Frontal cortex (tissue), 4 donors: ENCODE measurements around the gene CNTN4. TPM values are rescaled to one million over a fixed set of nuclear protein-coding genes. Genes with fewer than 3 reads are reported as not detected.

Source experiments
- DNase-seq, 2 donors: peaks; one replicate each; pipeline ENCODE4 v3.0.0; 2012; ENCODE audit warnings: low spot score in 2 of 2
- FAIRE-seq: peaks from 2 replicates; lab custom pipeline; 2012; peaks lifted over from hg19 to GRCh38; lab: Jason Lieb, UNC
- total RNA-seq: library from RNA; depleted of rRNA; stranded (reverse); fragments of >200 nt; gene quantifications from one replicate; pipeline ENCODE4 v1.2.3, GENCODE V29; 2014
- donor health status: control.
- donor health status: control.
- donor health status: control.

Gene CNTN4
- total RNA-seq, 1 donor from 2014 or later = 134 TPM

DNA sequence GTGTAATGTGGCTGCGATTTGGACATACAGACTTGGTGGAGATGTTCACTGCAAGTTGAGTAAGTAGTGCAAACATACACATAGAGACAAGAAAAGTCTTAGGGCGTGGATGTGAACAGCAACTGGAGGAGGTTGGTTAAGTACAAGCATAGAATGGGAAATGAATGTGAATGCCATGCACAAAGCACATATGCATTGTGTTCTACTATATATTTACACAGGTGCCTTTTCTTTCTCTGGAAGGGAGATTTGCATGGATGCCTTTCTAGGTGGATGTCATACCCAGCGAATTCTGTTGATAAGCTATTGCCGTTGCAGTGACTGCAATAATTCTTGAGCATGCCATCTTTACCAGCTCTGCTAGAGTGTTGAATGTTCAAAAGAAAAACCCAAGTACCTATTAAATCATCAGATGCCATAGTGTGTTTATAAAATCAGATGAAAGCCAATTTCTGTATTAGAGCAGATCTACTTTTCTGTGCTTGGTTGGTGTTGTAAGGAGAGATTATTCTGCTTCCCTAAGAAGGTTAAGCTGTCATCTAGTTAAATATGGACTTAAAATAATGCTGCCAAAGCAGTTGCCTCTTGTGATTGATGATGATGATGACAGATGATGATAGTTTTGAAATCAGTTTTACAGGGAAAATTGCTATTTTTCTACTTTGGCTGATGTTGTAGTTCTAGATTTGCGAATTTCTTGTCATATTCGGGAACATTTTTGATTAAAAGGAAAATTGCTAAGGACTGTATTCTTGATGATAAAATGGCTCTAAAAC is 148.4 kb downstream of the CNTN4 start:
- FAIRE-seq (no peak), DNase-seq (no peak)

DNA sequence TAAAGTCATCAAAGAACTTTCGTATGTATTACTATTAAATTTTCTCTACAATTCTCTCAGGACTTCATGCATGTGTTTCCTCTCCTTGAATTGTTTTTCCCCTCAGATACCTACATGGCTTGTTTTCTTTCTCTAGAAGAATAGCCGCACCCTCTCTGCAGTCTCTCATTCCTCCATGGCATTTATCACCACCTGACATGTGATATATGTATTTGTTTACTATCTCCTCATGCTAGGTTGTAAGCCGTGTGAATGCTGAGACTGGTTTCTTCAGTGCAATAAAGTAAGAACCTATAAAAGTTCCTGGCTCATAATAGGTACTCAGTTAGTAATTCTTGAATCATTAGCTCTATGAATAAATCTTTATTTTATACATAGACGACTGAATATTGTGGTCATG is 149.2 kb downstream of the CNTN4 start:
- FAIRE-seq = no peak
- no peak for DNase-seq

DNA sequence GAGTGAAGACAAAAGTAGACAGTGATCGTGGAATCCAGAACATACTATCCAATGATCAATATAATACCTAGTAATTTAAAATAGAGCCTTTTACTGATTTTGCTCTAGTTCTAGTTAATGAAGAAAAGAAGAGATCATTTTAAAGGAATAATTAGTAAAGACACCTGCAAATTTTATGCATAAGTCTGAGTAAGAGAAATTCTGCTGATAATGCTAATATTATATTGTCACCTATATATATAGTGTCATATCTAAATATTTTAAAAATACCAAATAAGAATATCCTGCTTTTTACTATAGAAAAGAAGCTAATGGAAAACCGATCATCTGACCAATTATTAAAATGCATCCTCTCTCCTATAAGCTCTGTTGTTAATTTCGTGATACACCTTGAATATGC is 152.1 kb downstream of the CNTN4 start:
- FAIRE-seq (no peak), DNase-seq (no peak)

DNA sequence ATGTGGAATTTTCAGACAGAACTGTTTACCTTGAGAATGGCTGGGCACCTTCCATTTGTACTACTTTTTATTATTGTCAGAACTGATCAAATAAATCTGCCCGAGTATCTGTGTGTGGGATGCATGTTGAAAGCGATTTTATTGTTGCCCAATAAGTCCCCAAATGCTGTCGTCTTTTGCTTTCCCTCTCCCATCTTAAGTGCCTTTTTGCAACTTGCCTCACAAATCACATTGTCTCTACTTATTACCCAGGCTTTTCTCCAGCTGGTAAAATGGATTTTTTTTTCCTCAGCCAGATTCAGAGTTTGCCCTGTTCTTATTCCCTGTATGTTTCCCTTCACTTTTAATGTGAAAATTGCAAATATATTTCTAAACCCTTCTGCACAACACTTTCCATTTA is 163.1 kb downstream of the CNTN4 start:
- no peak for DNase-seq
- no peak for FAIRE-seq

DNA sequence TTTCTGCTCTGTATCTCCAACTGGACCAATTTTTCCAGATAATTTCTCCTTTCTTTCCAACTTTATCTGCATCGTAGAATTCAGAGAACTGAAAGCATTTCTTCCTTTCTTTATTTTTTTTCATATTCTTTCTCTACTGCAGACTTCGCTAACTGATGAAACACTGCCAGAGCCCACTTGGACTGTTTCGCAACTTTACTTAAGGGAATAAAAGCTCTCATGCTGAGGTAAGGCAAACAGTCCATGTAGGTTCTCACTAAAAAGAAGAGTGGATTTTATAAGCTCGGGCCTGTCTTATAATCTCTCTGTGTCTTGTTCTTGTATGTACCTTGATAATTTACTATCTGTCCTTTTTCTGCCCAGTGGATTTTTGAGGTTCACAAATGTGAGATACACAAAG is 163.5 kb downstream of the CNTN4 start:
- DNase-seq (no peak), FAIRE-seq (no peak)

DNA sequence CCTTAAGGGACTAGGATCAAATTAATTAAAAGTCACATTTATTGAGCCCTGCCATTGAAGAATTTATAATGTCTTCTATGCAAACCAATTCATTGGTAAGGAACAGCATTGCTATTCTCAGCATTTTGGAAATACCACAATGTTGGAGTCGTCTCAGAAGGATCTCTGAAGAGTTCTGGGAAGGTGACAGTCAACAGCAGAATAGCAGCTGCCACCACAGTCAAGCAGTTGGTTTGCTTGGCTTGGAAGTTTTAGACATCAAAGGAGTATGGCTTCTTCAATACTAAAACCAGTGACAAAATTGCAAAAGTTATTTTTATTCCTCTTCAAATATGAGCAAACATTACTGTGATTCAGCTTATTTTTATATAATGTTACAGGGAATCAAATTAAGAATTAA is 167.9 kb downstream of the CNTN4 start:
- FAIRE-seq (no peak), DNase-seq (no peak)

DNA sequence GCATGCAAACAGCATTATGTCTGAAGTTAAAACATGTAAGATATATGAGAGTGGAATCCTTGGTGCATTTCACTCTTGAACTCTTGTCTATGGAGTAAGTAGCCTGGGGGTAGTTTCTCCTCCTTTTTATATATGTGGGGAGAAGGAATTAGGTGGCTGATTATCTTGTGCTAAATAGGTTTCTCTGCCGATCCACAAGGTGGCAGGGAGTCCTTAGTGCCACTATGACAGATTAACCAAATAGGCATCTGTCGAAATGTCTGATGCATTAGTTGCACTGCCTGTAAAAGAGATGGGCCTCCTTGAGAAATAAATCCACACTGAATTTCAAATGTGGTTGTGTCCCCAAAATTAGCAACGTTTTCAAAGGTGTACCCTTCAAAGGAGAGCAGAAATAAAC is 170.1 kb downstream of the CNTN4 start:
- no peak for DNase-seq
- FAIRE-seq = no peak

DNA sequence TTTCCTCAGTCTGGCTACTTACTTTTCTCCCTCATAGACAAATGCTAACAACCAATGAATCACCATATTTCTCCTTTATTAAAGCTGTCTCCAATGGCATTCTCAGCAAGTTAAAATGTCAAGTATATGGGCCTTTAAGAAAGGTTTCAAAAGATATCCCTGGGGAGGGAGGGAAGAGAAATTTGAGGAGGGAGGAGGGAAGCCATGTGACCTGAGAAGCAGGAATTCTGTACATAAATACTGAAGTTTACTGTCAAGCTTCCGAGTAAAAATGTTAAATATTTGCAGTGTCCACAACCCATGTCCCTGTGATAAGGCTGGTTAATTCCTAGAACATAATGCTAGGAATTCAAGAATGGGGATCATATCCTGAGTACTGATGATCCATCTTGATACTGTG is 175.9 kb downstream of the CNTN4 start:
- FAIRE-seq = no peak
- no peak for DNase-seq

DNA sequence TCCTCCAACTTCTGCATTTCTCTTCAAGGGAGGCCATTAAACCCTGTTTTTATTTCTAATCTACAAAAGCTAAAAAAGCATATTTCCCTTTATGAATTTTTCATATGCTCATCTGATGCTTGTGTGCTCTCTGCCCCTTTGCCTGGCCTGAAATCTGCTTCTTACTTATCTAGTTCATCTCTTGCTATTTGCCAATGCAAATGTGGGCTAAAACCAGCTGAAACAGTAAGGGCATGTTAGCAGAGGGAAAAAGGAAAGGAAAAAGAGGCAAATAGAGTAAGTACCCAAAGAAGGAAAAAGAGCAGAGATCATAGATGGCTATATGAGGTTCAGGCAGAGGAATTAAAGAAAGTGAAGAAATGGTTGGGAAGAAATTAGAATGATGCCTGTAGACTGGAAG is 185.2 kb downstream of the CNTN4 start:
- no peak for FAIRE-seq

DNA sequence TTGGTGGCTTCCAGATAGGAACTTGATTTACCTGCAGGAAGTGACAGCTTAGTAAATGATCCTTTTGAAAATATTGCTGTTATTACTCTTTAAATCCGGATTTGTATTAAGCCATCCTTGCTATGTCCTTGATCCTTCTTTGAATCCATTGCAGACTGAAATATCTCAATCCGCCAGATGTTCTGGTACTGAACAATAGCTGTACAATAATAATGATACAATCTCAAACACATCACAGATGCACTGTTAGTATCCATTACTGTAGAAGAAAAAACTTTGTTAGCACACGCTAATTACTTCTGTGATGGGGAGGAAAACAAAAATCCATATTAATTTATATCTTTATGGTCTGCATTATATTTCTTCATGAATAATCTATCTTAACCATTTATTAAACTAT is 202.3 kb downstream of the CNTN4 start:
- FAIRE-seq = no peak

More for the DNA sequence above, 185.2 kb downstream of the CNTN4 start:
- no peak for DNase-seq

DNA sequence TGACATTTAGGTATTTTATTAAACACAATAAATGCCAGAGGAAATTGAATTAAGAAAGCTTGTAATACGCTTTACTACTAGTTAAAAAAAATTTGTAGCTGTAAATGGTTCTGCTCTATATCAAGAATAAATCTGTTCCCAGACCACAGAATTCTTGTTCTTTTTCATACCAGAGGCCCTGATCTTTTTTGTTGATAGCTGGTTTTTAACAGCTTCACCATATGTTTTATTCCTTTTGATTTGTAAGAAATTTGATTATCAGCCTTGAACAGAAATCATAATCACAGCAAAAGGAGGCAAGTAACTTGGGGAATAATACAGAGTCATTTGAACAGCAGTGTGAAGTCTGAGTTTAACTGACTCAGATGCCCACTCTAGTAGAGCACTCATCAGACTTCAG is 202.7 kb downstream of the CNTN4 start:
- FAIRE-seq = no peak
- no peak for DNase-seq

More for the DNA sequence above, 202.3 kb downstream of the CNTN4 start:
- DNase-seq = no peak

DNA sequence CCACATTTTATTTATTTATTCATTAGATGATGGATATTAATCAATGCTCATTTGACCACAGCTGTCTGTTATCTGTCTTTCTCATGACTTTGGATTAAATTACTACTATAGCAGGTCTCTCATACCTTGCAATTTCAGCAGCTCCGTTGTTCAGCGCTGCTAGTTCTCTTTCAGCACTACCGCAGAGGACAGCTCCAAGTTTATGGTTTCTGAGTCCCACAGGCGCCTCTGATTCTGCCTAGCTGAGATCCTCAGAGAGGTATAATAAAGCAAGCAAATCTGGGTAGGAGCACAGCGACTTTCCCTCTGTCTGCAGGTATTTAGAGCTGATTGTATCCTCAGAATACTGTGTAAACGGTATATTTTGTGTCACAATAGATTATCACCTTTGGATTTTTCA is 204.9 kb downstream of the CNTN4 start:
- DNase-seq (no peak), FAIRE-seq (no peak)

DNA sequence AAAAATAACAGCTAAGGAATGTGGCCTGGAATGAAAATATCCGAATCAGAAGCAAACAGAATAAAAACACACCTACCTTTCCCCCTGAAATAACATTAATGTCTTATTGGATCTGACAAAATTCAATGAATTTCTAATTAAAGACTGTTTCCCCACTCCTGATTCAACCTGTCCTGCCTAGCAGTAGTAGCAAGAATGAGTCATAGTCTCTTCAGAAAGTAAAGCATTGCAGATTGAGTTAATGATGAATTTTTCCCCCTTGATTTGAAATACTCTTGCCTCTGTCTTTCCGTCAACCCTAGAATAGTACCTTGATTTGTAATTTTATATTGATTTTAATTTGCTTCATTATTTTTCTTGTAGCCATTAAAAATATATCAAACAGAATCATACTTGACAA is 212.4 kb downstream of the CNTN4 start:
- DNase-seq (no peak), FAIRE-seq (no peak)

DNA sequence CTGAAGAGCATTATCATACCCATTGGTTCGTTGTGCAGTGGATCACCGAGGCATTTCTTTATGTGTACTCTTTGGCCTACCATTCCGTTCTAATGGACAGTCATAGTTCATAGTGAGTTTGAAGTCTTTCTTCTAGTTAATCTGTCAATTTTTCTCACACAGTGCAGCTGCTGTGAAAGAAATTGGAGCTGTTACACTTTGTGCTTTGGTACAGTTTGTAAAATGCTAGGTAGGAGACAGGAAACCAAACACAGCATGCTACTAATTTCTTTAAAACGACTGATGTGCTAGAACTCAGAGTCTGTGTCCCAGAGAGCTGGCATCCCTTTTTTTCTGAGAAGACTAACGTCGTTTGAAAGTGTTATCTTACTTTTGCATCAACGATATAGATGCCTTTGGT is 218.9 kb downstream of the CNTN4 start:
- FAIRE-seq (no peak), DNase-seq (no peak)

DNA sequence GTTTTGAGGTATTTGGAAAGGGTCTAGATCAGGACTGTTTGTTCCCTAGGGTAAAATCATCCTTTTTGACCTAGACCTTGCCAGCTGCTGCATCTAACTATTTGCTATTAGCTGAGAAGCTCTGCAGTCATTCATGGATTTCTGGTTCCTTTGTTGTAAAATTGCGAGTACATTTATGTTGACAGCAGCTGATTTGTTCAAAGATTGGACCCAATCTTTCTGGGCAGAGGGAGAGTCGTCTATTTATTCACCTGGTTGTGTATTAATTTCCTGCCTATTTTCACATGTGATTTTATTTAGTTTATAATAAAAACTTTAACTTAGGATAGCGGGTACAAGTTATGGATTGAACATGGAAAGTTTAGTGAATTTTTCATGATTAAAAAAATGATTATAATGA is 236.3 kb downstream of the CNTN4 start:
- FAIRE-seq = no peak

DNA sequence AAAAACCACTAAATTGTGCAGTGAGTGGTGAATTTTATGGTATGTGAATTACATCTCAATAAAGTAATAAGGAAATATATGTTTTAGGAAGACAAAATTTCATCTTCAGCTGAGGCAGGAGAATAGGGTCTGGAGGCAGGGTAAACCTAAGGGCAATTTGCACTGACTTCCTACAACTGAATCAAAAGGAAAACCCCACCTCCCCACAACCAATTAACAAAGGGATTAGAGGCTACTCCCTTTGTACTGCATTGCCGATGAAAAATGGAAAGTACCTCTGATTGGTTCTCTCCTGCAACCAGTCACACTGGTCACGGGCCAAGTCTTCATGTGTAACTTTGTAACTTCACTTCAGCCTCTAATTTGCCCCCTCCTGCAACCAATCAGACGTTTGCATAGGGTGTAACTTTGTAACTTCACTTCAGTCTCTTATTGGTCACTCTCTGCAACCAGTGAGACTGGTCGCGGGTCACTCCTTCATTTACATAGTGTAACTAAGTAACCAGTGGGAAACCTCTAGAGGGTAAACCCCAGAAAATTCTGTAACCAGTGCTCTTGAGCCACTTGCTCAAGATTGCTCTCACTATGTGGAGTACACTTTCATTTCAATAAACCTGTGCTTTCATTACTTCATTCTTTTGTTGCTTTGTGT is 244.5 kb downstream of the CNTN4 start:
- DNase-seq = no peak
- FAIRE-seq = no peak

More for the DNA sequence above, 236.3 kb downstream of the CNTN4 start:
- no peak for DNase-seq

DNA sequence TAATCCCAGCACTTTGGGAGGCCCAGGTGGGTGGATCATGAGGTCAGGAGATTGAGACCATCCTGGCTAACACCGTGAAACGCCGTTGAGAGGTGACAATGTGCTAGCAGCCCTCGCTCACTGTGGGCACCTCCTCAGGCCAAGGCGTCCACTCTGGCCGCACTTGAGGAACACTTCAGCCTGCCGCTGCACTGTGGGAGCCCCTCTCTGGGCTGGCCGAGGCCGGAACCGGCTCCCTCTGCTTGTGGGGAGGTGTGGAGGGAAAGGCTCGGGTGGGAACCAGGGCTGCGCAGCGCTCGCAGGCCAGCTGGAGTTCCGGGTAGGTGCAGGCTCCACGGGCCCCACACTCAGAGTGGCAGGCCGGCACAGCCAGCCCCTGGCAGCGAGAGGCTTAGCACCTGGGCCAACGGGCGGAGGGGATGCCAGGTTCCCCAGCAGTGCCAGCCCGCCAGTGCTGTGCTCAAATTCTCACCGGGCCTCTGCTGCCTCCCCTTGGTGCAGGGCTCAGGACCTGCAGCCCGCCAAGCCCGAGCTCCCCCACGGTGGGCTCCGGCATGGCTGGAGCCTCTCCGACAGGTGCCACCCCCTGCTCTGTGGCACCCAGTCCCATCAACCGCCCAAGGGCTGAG is 253.6 kb downstream of the CNTN4 start:
- no peak for FAIRE-seq
- DNase-seq = no peak

DNA sequence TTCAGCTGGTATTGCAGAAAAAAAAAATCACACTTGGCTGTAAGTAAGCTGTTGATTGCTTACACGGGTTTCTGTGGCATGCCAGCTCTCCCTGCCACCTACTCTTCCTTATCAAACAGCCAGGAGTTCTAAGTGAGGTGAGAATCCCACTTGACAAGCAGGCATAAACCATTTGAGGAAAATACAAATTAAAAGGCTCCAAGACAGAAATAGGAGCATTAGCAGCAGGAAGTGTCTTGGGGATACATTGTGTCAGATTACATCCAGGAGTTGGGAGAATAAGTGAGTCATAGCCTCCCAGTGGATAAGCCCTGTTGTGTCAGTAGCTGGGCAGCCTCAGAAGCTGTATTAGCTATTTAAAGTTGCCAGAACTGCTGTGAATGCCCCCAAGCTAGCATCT is 256.0 kb downstream of the CNTN4 start:
- no peak for FAIRE-seq
- DNase-seq = peak in 1 of 2 donors; percentile 33

DNA sequence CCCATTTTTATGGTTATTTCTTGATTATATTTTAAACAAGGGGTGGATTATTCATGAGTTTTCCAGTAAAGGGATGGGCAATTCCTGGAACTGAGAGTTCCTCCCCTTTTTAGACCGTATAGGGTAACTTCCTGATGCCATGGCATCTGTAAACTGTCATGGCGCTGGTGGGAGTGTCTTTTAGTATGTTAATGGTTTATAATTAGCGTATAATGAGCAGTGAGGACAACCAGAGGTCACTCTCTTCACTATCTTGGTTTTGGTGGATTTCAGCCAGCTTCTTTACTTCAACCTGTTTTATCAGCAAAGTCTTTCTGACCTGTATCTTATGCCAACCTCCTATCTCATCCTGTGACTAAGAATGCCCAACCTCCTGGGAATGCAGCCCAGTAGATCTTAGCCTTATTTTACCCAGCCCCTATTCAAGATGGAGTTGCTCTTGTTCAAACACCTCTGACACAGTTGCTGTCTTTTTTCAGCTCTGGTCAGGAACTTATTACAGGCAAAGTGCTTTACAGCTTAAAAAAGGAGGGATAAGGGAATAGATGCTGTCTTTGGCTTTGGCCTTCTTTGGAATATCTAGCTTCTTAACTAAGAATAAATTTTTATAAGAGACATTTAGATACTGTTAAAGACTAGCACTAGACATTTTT is 257.8 kb downstream of the CNTN4 start:
- DNase-seq (no peak), FAIRE-seq (no peak)

DNA sequence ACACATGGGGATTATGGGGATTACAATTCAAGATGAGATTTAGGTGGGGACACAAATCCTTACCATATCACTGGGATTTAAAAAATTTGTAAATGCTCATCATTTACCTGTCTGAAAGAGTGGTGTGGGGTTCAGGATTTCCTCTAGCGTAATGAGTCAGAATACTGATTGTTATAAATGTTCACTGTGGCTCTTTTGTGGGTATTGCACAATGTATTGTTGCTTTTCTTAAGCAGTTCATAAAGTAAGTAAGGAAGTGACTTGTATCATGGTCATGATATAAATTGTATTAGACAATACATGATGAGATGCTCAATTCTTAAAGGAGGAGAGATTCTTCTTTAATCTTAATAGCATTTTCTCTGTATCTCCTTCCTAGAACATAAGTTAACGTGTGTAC is 262.1 kb downstream of the CNTN4 start:
- FAIRE-seq = no peak
- no peak for DNase-seq

DNA sequence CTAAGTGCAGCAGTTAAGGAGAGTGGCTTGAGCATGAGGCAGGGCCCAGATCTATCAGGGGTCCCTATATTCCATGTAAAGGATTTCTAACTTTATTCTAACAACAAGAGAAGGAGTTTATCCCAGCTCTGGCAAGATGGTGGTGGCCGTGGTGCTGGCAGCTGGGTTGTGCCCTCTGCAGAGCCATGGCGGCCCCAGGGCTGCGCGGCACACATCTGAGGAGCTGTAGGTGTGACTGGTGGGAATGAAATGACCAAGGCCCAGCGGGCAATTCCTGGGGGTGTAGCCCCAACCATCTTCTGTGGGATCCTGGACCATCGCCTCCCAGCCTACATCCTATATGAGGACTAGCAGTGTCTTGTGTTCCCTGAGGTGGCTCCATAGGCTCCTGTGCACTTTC is 263.5 kb downstream of the CNTN4 start:
- FAIRE-seq = no peak
- no peak for DNase-seq
